Cardiac muscle cell (in vitro differentiated cells and primary cell): ENCODE data around the gene RUFY2. TPM values are rescaled to one million over a fixed set of nuclear protein-coding genes. Genes with fewer than 3 reads are reported as not detected.

Source experiments
- DNase-seq, 2 donors: peaks; one replicate each; pipeline versions ENCODE4 v3.0.0 to v3.0.0-alpha.2; 2010 to 2017; ENCODE audit warnings: low read depth in 1 of 2, low spot score in 1 of 2
- H3K27ac ChIP-seq: fragments of 200-600 bp; sonication (generic); 2 replicates; pipeline ENCODE4 v1.5.1; 2016
- H3K27me3 ChIP-seq: fragments of 200-600 bp; sonication (generic); 2 replicates; pipeline ENCODE4 v1.6.0; 2016; ENCODE audit warnings: control low read depth
- H3K36me3 ChIP-seq: fragments of 200-600 bp; sonication (generic); 2 replicates; pipeline ENCODE4 v1.5.1; 2016; ENCODE audit warnings: control low read depth
- H3K4me1 ChIP-seq: fragments of 200-600 bp; sonication (generic); 2 replicates; pipeline ENCODE4 v1.8.1; 2017; ENCODE audit warnings: low read depth, mild to moderate bottlenecking, mixed run types
- H3K4me3 ChIP-seq: fragments of 200-600 bp; sonication (generic); 2 replicates; pipeline ENCODE4 v1.5.1; 2016; ENCODE audit warnings: mild to moderate bottlenecking
- H3K9me3 ChIP-seq: fragments of 200-600 bp; sonication (generic); 2 replicates; pipeline ENCODE4 v1.5.1; 2017; ENCODE audit warnings: low read depth, mild to moderate bottlenecking, control low read depth
- CTCF ChIP-seq: IDR thresholded peaks from 2 replicates; pipeline ENCODE4 v1.5.1; 2012; ENCODE audit warnings: low read depth, mild to moderate bottlenecking, low read length
- polyA plus RNA-seq: library from polyadenylated mRNA; unstranded; fragments of >200 nt; fragmentation: Nextera tagmentation; extraction: Ambion mirVana; gene quantifications from 2 replicates; pipeline ENCODE4 v1.2.1, GENCODE V29; 2016
- total RNA-seq: library from RNA; depleted of rRNA; stranded (reverse); fragments of >200 nt; gene quantifications from 2 replicates; pipeline ENCODE4 v1.2.3, GENCODE V29; 2016

The RUFY2 gene
- total and polyA plus RNA-seq, 2 experiments from 2014 or later: 10.2 to 12.1 TPM

GRCh38 chr10:68364101-68364886 is 42.8 kb downstream of the RUFY2 start:
- no peak overlapping the region for H3K4me3 ChIP-seq
- no peak for DNase-seq
- H3K27me3 ChIP-seq: no peaks in the 10 kb centered on the region
- H3K36me3 ChIP-seq: peaks cover 35% of the 10 kb centered on the region
- no peak for TF ChIP-seq CTCF
- H3K9me3 ChIP-seq: no peaks in the 10 kb centered on the region
- H3K4me1 ChIP-seq: no peaks in the 10 kb centered on the region
- no peak overlapping the region for H3K27ac ChIP-seq

- H3K4me3 ChIP-seq: no peak overlapping the region
- DNase-seq: no peak
- H3K9me3 ChIP-seq: no peaks in the 10 kb centered on the region
- peaks cover 41% of the 10 kb centered on the region for H3K36me3 ChIP-seq
- TF ChIP-seq CTCF: no peak
- H3K27me3 ChIP-seq: no peaks in the 10 kb centered on the region
- H3K27ac ChIP-seq: no peak overlapping the region
- no peaks in the 10 kb centered on the region for H3K4me1 ChIP-seq
These were observed 44.5 kb downstream of the RUFY2 start for GRCh38 chr10:68362590-68362989.

GRCh38 chr10:68359189-68359588 is 47.9 kb downstream of the RUFY2 start:
- peaks cover 43% of the 10 kb centered on the region for H3K36me3 ChIP-seq
- H3K4me1 ChIP-seq: no peaks in the 10 kb centered on the region
- no peaks in the 10 kb centered on the region for H3K9me3 ChIP-seq
- TF ChIP-seq CTCF: no peak
- no peak overlapping the region for H3K27ac ChIP-seq
- no peaks in the 10 kb centered on the region for H3K27me3 ChIP-seq
- no peak overlapping the region for H3K4me3 ChIP-seq
- no peak for DNase-seq

GRCh38 chr10:68353537-68353936 is 53.5 kb downstream of the RUFY2 start:
- Histone ChIP-seq H3K36me3 (peaks cover 21% of the 10 kb centered on the region), H3K9me3 (no peaks in the 10 kb centered on the region), H3K4me1 (no peaks in the 10 kb centered on the region), H3K27me3 (no peaks in the 10 kb centered on the region), H3K27ac (no peak overlapping the region), H3K4me3 (no peak overlapping the region)
- DNase-seq: no peak
- no peak for TF ChIP-seq CTCF

GRCh38 chr10:68348265-68348741 is 58.8 kb downstream of the RUFY2 start:
- Histone ChIP-seq H3K9me3 (no peaks in the 10 kb centered on the region), H3K27me3 (no peaks in the 10 kb centered on the region), H3K27ac (peak overlapping the region; percentile 34), H3K36me3 (peaks cover 38% of the 10 kb centered on the region), H3K4me3 (no peak overlapping the region), H3K4me1 (no peaks in the 10 kb centered on the region)
- peak; percentile 57 to 68 for DNase-seq
- TF ChIP-seq CTCF: peak; percentile 86
